Keratinocyte (primary cell): ENCODE results near the gene ATG4D. TPM values are rescaled to one million over a fixed set of nuclear protein-coding genes. Genes with fewer than 3 reads are reported as not detected.

Source experiments
- DNase-seq: peaks from one replicate; pipeline ENCODE4 v3.0.0-alpha.2; 2011; ENCODE audit warnings: low read depth, missing footprints, low spot score
- FAIRE-seq: peaks from 2 replicates; lab custom pipeline; 2011; peaks lifted over from hg19 to GRCh38; lab: Jason Lieb, UNC
- H2AFZ ChIP-seq: 2 replicates; pipeline ENCODE4 v1.6.0; 2012; ENCODE audit warnings: low read length, control low read depth, inconsistent platforms; ENCODE audit not compliant: control insufficient read depth
- H3K27ac ChIP-seq: 2 replicates; pipeline ENCODE4 v1.5.1; 2011; ENCODE audit warnings: low read length; ENCODE audit not compliant: control insufficient read depth, insufficient read depth
- H3K27me3 ChIP-seq: 3 replicates; pipeline ENCODE4 v1.6.0; 2011; ENCODE audit warnings: low read length; ENCODE audit not compliant: control insufficient read depth, insufficient read depth; ENCODE audit errors: extremely low read depth
- H3K36me3 ChIP-seq, 2 experiments: 2 replicates in 1 of 2; 3 replicates in 1 of 2; pipeline ENCODE4 v1.5.1; 2011; ENCODE audit warnings: low read length in 2 of 2, mild to moderate bottlenecking in 1 of 2; ENCODE audit not compliant: control insufficient read depth in 2 of 2, insufficient read depth in 2 of 2; ENCODE audit errors: extremely low read depth in 1 of 2
- H3K4me1 ChIP-seq: 3 replicates; pipeline ENCODE4 v1.5.1; 2011; ENCODE audit warnings: low read length; ENCODE audit not compliant: control insufficient read depth, insufficient read depth; ENCODE audit errors: extremely low read depth
- H3K4me2 ChIP-seq: 3 replicates; pipeline ENCODE4 v1.6.0; 2011; ENCODE audit warnings: low read depth, low read length; ENCODE audit not compliant: control insufficient read depth, insufficient read depth; ENCODE audit errors: extremely low read depth
- H3K4me3 ChIP-seq, 3 experiments: fragments of 200-600 bp in 1 of 3; sonication (generic) in 1 of 3; 2 replicates in 2 of 3; 3 replicates in 1 of 3; pipeline ENCODE4 v1.5.1; 2011 to 2016; ENCODE audit warnings: low read length in 3 of 3, mild to moderate bottlenecking in 3 of 3, control low read depth in 2 of 3, inconsistent platforms in 1 of 3, low read depth in 1 of 3, mixed read lengths in 1 of 3, mixed run types in 1 of 3, moderate library complexity in 1 of 3; ENCODE audit not compliant: control insufficient read depth in 2 of 3, insufficient read depth in 2 of 3; ENCODE audit errors: extremely low read depth in 1 of 3
- H3K79me2 ChIP-seq: 2 replicates; pipeline ENCODE4 v1.6.0; 2012; ENCODE audit warnings: low read length; ENCODE audit not compliant: control insufficient read depth, insufficient read depth
- H3K9ac ChIP-seq: 3 replicates; pipeline ENCODE4 v1.6.0; 2011; ENCODE audit warnings: low read length; ENCODE audit not compliant: control insufficient read depth, insufficient read depth; ENCODE audit errors: extremely low read depth
- H3K9me1 ChIP-seq: 3 replicates; pipeline ENCODE4 v1.6.0; 2011; ENCODE audit warnings: low read length; ENCODE audit not compliant: control insufficient read depth, insufficient read depth; ENCODE audit errors: extremely low read depth
- H3K9me3 ChIP-seq: 2 replicates; pipeline ENCODE4 v1.5.1; 2012; ENCODE audit warnings: low read depth, low read length; ENCODE audit not compliant: control insufficient read depth
- H4K20me1 ChIP-seq: 3 replicates; pipeline ENCODE4 v1.6.0; 2011; ENCODE audit warnings: low read length; ENCODE audit not compliant: control insufficient read depth, insufficient read depth; ENCODE audit errors: extremely low read depth
- CTCF ChIP-seq, 3 experiments: IDR thresholded peaks in 1 of 3; conservative IDR thresholded peaks in 1 of 3; optimal IDR thresholded peaks in 1 of 3; 2 replicates in 2 of 3; 3 replicates in 1 of 3; pipeline versions ENCODE3 to v1.5.1; 2011; ENCODE audit warnings: low read length in 3 of 3, mild to moderate bottlenecking in 3 of 3, moderate library complexity in 2 of 3, control low read depth in 1 of 3, inconsistent platforms in 1 of 3; ENCODE audit not compliant: insufficient read depth in 2 of 3; ENCODE audit errors: extremely low read depth in 1 of 3
- EZH2 ChIP-seq: IDR thresholded peaks from one replicate; pipeline ENCODE4 v1.6.1; 2012; ENCODE audit warnings: inconsistent platforms, mild to moderate bottlenecking, low read length, moderate library complexity
- dilution Hi-C: fragments of 300-500 bp; cut with MboI; formaldehyde crosslinking; loops from one replicate; pipeline ENCODE4 v1.7.0; 2020; ENCODE audit warnings: low sequenced_read_pairs; ENCODE audit not compliant: extremely low pct_ligation_motif_present
- polyA plus RNA-seq, 5 experiments: library from polyadenylated mRNA; depleted of rRNA in 3 of 5; stranded (reverse) in 3 of 5; stranded (forward) in 1 of 5; unstranded in 1 of 5; fragments of >200 nt; gene quantifications; 1 replicate in 1 of 5; 2 replicates in 3 of 5; 3 replicates in 1 of 5; pipeline versions ENCODE4 v1.2.1 to v1.2.3, GENCODE V29; 2011 to 2012; ENCODE audit warnings: missing spikeins in 2 of 5, low read depth in 1 of 5, low replicate concordance in 1 of 5

ATG4D gene
- polyA plus RNA-seq, 1 donor (not counting 4 experiments of a cell fraction or from before 2014, with no cell fraction given): 12.6 TPM

GRCh38 chr19:10499550-10500246 is 44.0 kb upstream of the ATG4D start:
- H3K4me2 ChIP-seq: no peak overlapping the region
- peaks cover 8 to 11% of the 10 kb centered on the region in 2 experiments for H3K36me3 ChIP-seq
- no peak overlapping the region for H3K4me3 ChIP-seq
- H3K4me1 ChIP-seq: peaks cover 3% of the 10 kb centered on the region
- TF ChIP-seq CTCF (optimal IDR thresholded peaks at IDR 0.05 in 1 of 3, IDR thresholded peaks at IDR 0.05 in 1 of 3, conservative IDR thresholded peaks at IDR 0.05 in 1 of 3; ENCODE audit: extremely low read depth in 1 of 3, insufficient read depth in 2 of 3, low read length in 3 of 3): no peak
- TF ChIP-seq EZH2: no peak
- dilution Hi-C loops: no loop called here
- peaks cover 2% of the 10 kb centered on the region for H3K9me1 ChIP-seq
- H4K20me1 ChIP-seq: no peaks in the 10 kb centered on the region
- H3K27me3 ChIP-seq: no peaks in the 10 kb centered on the region
- no peak overlapping the region for H3K9ac ChIP-seq
- no peaks in the 10 kb centered on the region for H3K9me3 ChIP-seq
- no peak for FAIRE-seq
- H3K27ac ChIP-seq: no peak overlapping the region
- no peak for DNase-seq
- peaks cover 34% of the 10 kb centered on the region for H3K79me2 ChIP-seq
- no peak overlapping the region for H2AFZ ChIP-seq

GRCh38 chr19:10500247-10500592 is 43.5 kb upstream of the ATG4D start:
- TF ChIP-seq EZH2 (no peak), CTCF (optimal IDR thresholded peaks at IDR 0.05 in 1 of 3, IDR thresholded peaks at IDR 0.05 in 1 of 3, conservative IDR thresholded peaks at IDR 0.05 in 1 of 3; ENCODE audit: extremely low read depth in 1 of 3, insufficient read depth in 2 of 3, low read length in 3 of 3) (no peak)
- DNase-seq (no peak), FAIRE-seq (no peak)
- Histone ChIP-seq H3K9me3 (no peaks in the 10 kb centered on the region), H3K4me1 (peaks cover 3% of the 10 kb centered on the region), H4K20me1 (no peaks in the 10 kb centered on the region), H3K27me3 (no peaks in the 10 kb centered on the region), H3K9ac (no peak overlapping the region), H3K36me3 (peaks cover 7 to 9% of the 10 kb centered on the region in 2 experiments), H3K4me2 (no peak overlapping the region), H3K79me2 (peaks cover 34% of the 10 kb centered on the region), H3K27ac (no peak overlapping the region), H3K9me1 (peaks cover 2% of the 10 kb centered on the region), H3K4me3 (no peak overlapping the region), H2AFZ (no peak overlapping the region)
- dilution Hi-C loops: no loop called here
